ENCODE measurements around the gene TSHZ3.

The TSHZ3 gene

GRCh38 chr19:31253526-31254179 is 95.6 kb downstream of the TSHZ3 start:
- DNase-seq (ENCODE audit: insufficient read length, low spot score) (no peak), FAIRE-seq (no peak)

- FAIRE-seq (no peak), DNase-seq (ENCODE audit: insufficient read length, low spot score) (no peak)
Observed at GRCh38 chr19:31252441-31252840, 96.8 kb downstream of the TSHZ3 start.

GRCh38 chr19:31249217-31249616 is 100.0 kb downstream of the TSHZ3 start:
- FAIRE-seq (no peak), DNase-seq (ENCODE audit: insufficient read length, low spot score) (no peak)

- FAIRE-seq = no peak
- no peak for DNase-seq (ENCODE audit: insufficient read length, low spot score)
Observed at GRCh38 chr19:31235806-31236205, 113.4 kb downstream of the TSHZ3 start.

GRCh38 chr19:31233295-31233800 is 115.9 kb downstream of the TSHZ3 start:
- FAIRE-seq = no peak
- DNase-seq (ENCODE audit: insufficient read length, low spot score) = no peak

- DNase-seq (ENCODE audit: insufficient read length, low spot score) = no peak
- FAIRE-seq = no peak
Observed at GRCh38 chr19:31232871-31233270, 116.4 kb downstream of the TSHZ3 start.

- FAIRE-seq (no peak), DNase-seq (ENCODE audit: insufficient read length, low spot score) (no peak)
Observed at GRCh38 chr19:31232180-31232579, 117.1 kb downstream of the TSHZ3 start.

GRCh38 chr19:31231237-31231636 is 118.0 kb downstream of the TSHZ3 start:
- FAIRE-seq = no peak
- no peak for DNase-seq (ENCODE audit: insufficient read length, low spot score)

- DNase-seq (ENCODE audit: insufficient read length, low spot score) = no peak
- FAIRE-seq = no peak
Observed at GRCh38 chr19:31226151-31226935, 122.9 kb downstream of the TSHZ3 start.
